ENCODE results near the gene ADNP2. TPM values are rescaled to one million over a fixed set of nuclear protein-coding genes. Genes with fewer than 3 reads are reported as not detected.

ADNP2 gene
- total RNA-seq, 1 donor from 2014 or later, result 14.2 TPM

DNA sequence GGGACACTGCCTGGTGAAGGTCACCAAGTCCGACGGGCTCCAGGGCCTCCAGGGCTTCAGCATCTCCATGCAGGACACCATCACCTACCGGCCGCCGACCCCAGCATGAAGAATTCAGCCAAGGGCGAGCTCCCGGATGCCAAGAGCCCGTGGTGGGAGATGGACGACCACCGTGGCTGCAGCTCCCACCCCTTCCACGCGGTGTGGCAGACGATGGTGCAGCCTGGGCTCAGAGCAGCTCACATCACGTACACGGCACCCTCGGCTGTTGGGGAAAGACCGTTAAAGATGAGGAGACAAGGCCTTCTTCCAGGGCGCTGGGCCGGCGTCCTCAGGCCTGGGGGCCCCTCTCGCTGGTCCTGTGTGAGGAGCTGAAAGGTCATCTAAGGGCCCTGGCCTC is 31.2 kb upstream of the ADNP2 start:
- Histone ChIP-seq H3K9me3 (no peaks in the 10 kb centered on the region), H3K36me3 (no peaks in the 10 kb centered on the region), H3K4me1 (no peaks in the 10 kb centered on the region), H3K27me3 (no peaks in the 10 kb centered on the region), H3K4me3 (no peak overlapping the region), H3K27ac (no peak overlapping the region)
- ATAC-seq (no peak), DNase-seq (no peak)
- TF ChIP-seq, protein P1, sequence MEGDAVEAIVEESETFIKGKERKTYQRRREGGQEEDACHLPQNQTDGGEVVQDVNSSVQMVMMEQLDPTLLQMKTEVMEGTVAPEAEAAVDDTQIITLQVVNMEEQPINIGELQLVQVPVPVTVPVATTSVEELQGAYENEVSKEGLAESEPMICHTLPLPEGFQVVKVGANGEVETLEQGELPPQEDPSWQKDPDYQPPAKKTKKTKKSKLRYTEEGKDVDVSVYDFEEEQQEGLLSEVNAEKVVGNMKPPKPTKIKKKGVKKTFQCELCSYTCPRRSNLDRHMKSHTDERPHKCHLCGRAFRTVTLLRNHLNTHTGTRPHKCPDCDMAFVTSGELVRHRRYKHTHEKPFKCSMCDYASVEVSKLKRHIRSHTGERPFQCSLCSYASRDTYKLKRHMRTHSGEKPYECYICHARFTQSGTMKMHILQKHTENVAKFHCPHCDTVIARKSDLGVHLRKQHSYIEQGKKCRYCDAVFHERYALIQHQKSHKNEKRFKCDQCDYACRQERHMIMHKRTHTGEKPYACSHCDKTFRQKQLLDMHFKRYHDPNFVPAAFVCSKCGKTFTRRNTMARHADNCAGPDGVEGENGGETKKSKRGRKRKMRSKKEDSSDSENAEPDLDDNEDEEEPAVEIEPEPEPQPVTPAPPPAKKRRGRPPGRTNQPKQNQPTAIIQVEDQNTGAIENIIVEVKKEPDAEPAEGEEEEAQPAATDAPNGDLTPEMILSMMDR (IDR thresholded peaks at IDR 0.05), result no peak
- intact Hi-C loops (cut with DNase I), result no loop called here

GRCh38 chr18:80086281-80086680 is 22.8 kb upstream of the ADNP2 start:
- Histone ChIP-seq H3K27me3 (no peaks in the 10 kb centered on the region), H3K36me3 (no peaks in the 10 kb centered on the region), H3K9me3 (peaks cover 15% of the 10 kb centered on the region), H3K27ac (no peak overlapping the region), H3K4me3 (no peak overlapping the region), H3K4me1 (no peaks in the 10 kb centered on the region)
- DNase-seq, result no peak
- intact Hi-C loops (cut with DNase I), result no loop called here
- TF ChIP-seq, protein P1 (IDR thresholded peaks at IDR 0.05), result no peak
- no peak for ATAC-seq

DNA sequence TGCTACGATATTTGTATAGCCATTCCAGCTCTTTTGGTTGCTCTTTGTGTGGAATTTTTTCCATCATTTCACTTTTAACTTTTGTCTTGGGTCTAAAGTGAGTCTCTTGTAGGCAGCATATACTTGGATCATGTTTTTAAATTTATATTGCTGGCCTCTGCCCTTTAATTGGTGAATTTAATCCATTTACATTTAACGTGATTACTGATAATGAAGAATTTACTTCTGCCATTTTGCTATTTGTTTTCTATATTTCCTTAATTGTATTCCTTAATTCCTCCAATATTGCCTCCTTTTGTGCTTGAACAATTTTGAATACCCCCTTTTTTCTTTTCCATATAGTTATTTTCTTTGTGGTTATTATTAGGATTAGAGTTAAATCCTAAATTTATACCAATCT is 21.0 kb upstream of the ADNP2 start:
- ATAC-seq (no peak), DNase-seq (no peak)
- TF ChIP-seq, protein P1 (IDR thresholded peaks at IDR 0.05), result no peak
- Histone ChIP-seq H3K4me3 (no peak overlapping the region), H3K27ac (no peak overlapping the region), H3K9me3 (peaks cover 15% of the 10 kb centered on the region), H3K4me1 (no peaks in the 10 kb centered on the region), H3K36me3 (no peaks in the 10 kb centered on the region), H3K27me3 (no peaks in the 10 kb centered on the region)
- intact Hi-C loops (cut with DNase I), result no loop called here

DNA sequence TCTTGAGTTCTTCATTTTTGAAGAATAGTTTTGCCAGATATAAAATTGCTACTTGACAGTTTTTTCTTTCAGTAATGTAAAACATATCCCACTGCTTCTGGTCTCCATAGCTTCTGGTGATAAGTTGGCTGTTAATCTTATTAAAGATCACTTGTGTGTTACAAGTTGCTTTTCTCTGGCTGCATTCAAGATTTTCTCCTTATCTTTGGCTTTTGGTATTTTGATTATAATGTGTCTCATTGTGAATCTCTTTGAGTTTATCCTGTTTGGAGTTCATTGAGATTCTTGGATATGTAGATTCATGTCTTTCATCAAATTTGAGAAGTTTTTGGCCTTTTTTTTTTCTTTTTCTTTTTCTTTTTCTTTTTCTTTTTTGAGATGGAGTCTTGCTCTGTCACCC is 20.2 kb upstream of the ADNP2 start:
- TF ChIP-seq, protein P1 (IDR thresholded peaks at IDR 0.05), result no peak
- DNase-seq, result no peak
- no peak overlapping the region for H3K4me3 ChIP-seq
- no peaks in the 10 kb centered on the region for H3K36me3 ChIP-seq
- peaks cover 15% of the 10 kb centered on the region for H3K9me3 ChIP-seq
- H3K4me1 ChIP-seq, result no peaks in the 10 kb centered on the region
- H3K27me3 ChIP-seq, result no peaks in the 10 kb centered on the region
- intact Hi-C loops (cut with DNase I), result no loop called here
- no peak overlapping the region for H3K27ac ChIP-seq
- ATAC-seq, result no peak

DNA sequence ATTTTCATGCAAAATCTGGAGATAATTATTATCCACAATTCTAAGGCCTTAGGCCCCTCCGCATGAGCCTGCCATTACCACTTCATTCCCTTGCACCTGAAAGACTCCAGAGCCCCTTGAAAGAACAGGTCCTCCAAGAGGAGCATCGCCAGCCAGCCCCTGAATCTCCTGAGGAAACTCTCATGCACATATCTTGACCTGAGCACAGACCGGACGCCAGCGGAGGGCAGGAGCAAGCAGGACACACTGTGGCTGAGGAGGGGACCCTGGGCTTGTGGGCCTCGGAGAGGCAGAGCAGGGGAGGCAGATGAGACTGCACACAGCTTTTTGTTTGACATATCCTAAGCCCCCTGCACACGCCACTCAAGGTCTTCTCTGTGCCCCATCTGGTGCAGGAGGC is 13.6 kb upstream of the ADNP2 start:
- no peaks in the 10 kb centered on the region for H3K4me1 ChIP-seq
- no peaks in the 10 kb centered on the region for H3K9me3 ChIP-seq
- TF ChIP-seq, protein P1 (IDR thresholded peaks at IDR 0.05), result no peak
- no peak overlapping the region for H3K4me3 ChIP-seq
- ATAC-seq (no peak), DNase-seq (no peak)
- H3K27me3 ChIP-seq, result no peaks in the 10 kb centered on the region
- H3K27ac ChIP-seq, result no peak overlapping the region
- no peaks in the 10 kb centered on the region for H3K36me3 ChIP-seq
- intact Hi-C loops (cut with DNase I), result no loop called here

DNA sequence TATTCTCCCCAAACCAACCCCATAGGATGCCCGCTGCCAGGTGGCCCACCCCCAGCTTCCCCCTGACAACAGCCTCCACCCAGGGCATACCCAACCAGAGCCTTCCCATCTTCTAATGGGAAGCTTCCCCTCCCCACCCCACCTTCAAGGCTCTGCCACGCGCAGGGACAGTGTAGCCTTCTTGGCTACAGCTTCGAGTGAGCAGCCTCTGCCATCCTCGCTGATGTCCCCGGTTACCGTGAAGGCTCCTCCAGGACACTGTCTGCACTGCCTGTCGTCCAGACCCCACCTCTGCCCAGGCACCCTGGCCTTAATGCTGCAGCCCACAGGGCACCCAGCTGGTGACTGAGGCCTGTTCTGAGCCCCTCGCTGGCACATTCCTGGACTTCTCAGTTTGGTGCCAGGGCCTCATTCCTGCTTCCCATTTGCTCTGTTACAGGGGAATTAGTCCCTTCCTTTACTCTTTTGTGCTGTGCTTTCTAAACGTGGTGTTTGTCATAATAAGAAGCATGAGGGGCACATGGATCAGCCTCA is 13.0 kb upstream of the ADNP2 start:
- Histone ChIP-seq H3K27me3 (no peaks in the 10 kb centered on the region), H3K36me3 (no peaks in the 10 kb centered on the region), H3K4me3 (no peak overlapping the region), H3K27ac (no peak overlapping the region), H3K4me1 (no peaks in the 10 kb centered on the region), H3K9me3 (no peaks in the 10 kb centered on the region)
- TF ChIP-seq, protein P1 (IDR thresholded peaks at IDR 0.05), result no peak
- DNase-seq (no peak), ATAC-seq (no peak)
- intact Hi-C loops (cut with DNase I), result no loop called here

Measured in upper lobe of right lung (tissue), 1 donor.